Osteocyte (in vitro differentiated cells): ENCODE measurements around the gene MYCBPAP. TPM values are rescaled to one million over a fixed set of nuclear protein-coding genes. Genes with fewer than 3 reads are reported as not detected.

ENCODE experiments used
- DNase-seq: peaks from one replicate; pipeline ENCODE4 v3.0.0; 2021; ENCODE audit warnings: mixed read lengths; ENCODE audit not compliant: unreplicated experiment; ENCODE audit errors: extremely low spot score
- H3K27ac Mint-ChIP-seq: one replicate; pipeline ENCODE4 v1.8.0; 2021; ENCODE audit warnings: mild to moderate bottlenecking, mixed read lengths; ENCODE audit not compliant: unreplicated experiment
- H3K27me3 Mint-ChIP-seq: one replicate; pipeline ENCODE4 v1.8.0; 2021; ENCODE audit warnings: mixed read lengths; ENCODE audit not compliant: unreplicated experiment
- H3K36me3 Mint-ChIP-seq: one replicate; pipeline ENCODE4 v1.8.0; 2021; ENCODE audit warnings: mixed read lengths; ENCODE audit not compliant: unreplicated experiment
- H3K4me1 Mint-ChIP-seq: one replicate; pipeline ENCODE4 v1.8.0; 2021; ENCODE audit warnings: mixed read lengths; ENCODE audit not compliant: unreplicated experiment
- H3K4me3 Mint-ChIP-seq: one replicate; pipeline ENCODE4 v1.8.0; 2021; ENCODE audit warnings: mild to moderate bottlenecking, moderate library complexity, mixed read lengths; ENCODE audit not compliant: unreplicated experiment
- H3K9me3 Mint-ChIP-seq: one replicate; pipeline ENCODE4 v1.8.0; 2021; ENCODE audit warnings: mixed read lengths; ENCODE audit not compliant: unreplicated experiment
- CTCF ChIP-seq: fragments of 200-600 bp; sonication (generic); IDR thresholded peaks from 2 replicates; pipeline ENCODE4 v1.5.0; 2021; ENCODE audit warnings: antibody characterized with exemption, mild to moderate bottlenecking, moderate library complexity
- total RNA-seq: library from RNA; stranded (reverse); gene quantifications from 2 replicates; pipeline ENCODE4 v1.2.1, GENCODE V29; 2021

Gene MYCBPAP
- total RNA-seq, 1 donor from 2014 or later, result 0.46 TPM

GRCh38 chr17:50568659-50569058, 60.4 kb downstream of the MYCBPAP start:
- Mint-ChIP-seq H3K9me3 (no peaks in the 10 kb centered on the region), H3K27me3 (peaks cover 46% of the 10 kb centered on the region), H3K4me1 (peaks cover 10% of the 10 kb centered on the region), H3K36me3 (no peaks in the 10 kb centered on the region), H3K27ac (no peak overlapping the region), H3K4me3 (no peak overlapping the region)
- no peak for DNase-seq
- no peak for TF ChIP-seq CTCF

GRCh38 chr17:50569592-50569991, 61.4 kb downstream of the MYCBPAP start:
- no peak for TF ChIP-seq CTCF
- H3K36me3 Mint-ChIP-seq, result no peaks in the 10 kb centered on the region
- H3K4me1 Mint-ChIP-seq, result peaks cover 4% of the 10 kb centered on the region
- H3K4me3 Mint-ChIP-seq, result no peak overlapping the region
- H3K9me3 Mint-ChIP-seq, result no peaks in the 10 kb centered on the region
- H3K27ac Mint-ChIP-seq, result no peak overlapping the region
- peaks cover 42% of the 10 kb centered on the region for H3K27me3 Mint-ChIP-seq
- no peak for DNase-seq

GRCh38 chr17:50570032-50570431, 61.8 kb downstream of the MYCBPAP start:
- H3K27me3 Mint-ChIP-seq, result peaks cover 40% of the 10 kb centered on the region
- H3K27ac Mint-ChIP-seq, result no peak overlapping the region
- H3K4me1 Mint-ChIP-seq, result peaks cover under 1% of the 10 kb centered on the region
- no peak overlapping the region for H3K4me3 Mint-ChIP-seq
- TF ChIP-seq CTCF, result no peak
- no peaks in the 10 kb centered on the region for H3K36me3 Mint-ChIP-seq
- DNase-seq, result no peak
- no peaks in the 10 kb centered on the region for H3K9me3 Mint-ChIP-seq

- no peak for TF ChIP-seq CTCF
- no peaks in the 10 kb centered on the region for H3K36me3 Mint-ChIP-seq
- H3K4me3 Mint-ChIP-seq, result no peak overlapping the region
- no peak overlapping the region for H3K27ac Mint-ChIP-seq
- no peak for DNase-seq
- no peaks in the 10 kb centered on the region for H3K9me3 Mint-ChIP-seq
- peaks cover 38% of the 10 kb centered on the region for H3K27me3 Mint-ChIP-seq
- H3K4me1 Mint-ChIP-seq, result no peaks in the 10 kb centered on the region
Measured at GRCh38 chr17:50570528-50570927, 62.3 kb downstream of the MYCBPAP start.

GRCh38 chr17:50571681-50572080, 63.4 kb downstream of the MYCBPAP start:
- Mint-ChIP-seq H3K27me3 (peaks cover 28% of the 10 kb centered on the region), H3K27ac (no peak overlapping the region), H3K9me3 (no peaks in the 10 kb centered on the region), H3K36me3 (no peaks in the 10 kb centered on the region), H3K4me1 (no peaks in the 10 kb centered on the region), H3K4me3 (no peak overlapping the region)
- no peak for TF ChIP-seq CTCF
- DNase-seq, result no peak
